IMR-90 (cell line): Measurements from ENCODE around the gene SFT2D2. TPM values are rescaled to one million over a fixed set of nuclear protein-coding genes. Genes with fewer than 3 reads are reported as not detected.

ENCODE experiments used
- ATAC-seq: fragments of 200-7000 bp; cut with Tn5 transposase; 2 replicates; pipeline ENCODE4 v1.9.1; 2020; ENCODE audit warnings: low read depth, mild to moderate bottlenecking, moderate library complexity
- BruUV-seq: library from RNA; stranded (reverse); fragments of 400-500 nt; replicated peaks from 2 replicates; lab custom pipeline; 2021; lab: Mats Ljungman, UMichigan
- CTCF ChIA-PET: fragments of 300-600 bp; formaldehyde crosslinking; extraction: SDS; loops from one replicate; lab custom pipeline; 2021; ENCODE audit warnings: antibody characterized with exemption; lab: Yijun Ruan, JAX
- POLR2A ChIA-PET: fragments of 300-600 bp; sonication (Branson Sonifier 250); formaldehyde crosslinking; loops from one replicate; lab custom pipeline; 2022; ENCODE audit warnings: antibody characterized with exemption; ENCODE audit not compliant: unreplicated experiment; lab: Charles Lee
- DNase-seq: peaks from one replicate; pipeline ENCODE4 v3.0.0; 2013
- H2AFZ ChIP-seq: replicated peaks from 2 replicates; pipeline ENCODE3; 2013; ENCODE audit warnings: low read length, mild to moderate bottlenecking; ENCODE audit not compliant: poor library complexity
- H2AK5ac ChIP-seq: 2 replicates; pipeline ENCODE4 v1.6.1; 2013; ENCODE audit warnings: low read depth, low read length, inconsistent platforms
- H2AK9ac ChIP-seq: replicated peaks from 2 replicates; pipeline ENCODE3; 2013; ENCODE audit warnings: mild to moderate bottlenecking, low read depth, low read length, moderate library complexity; ENCODE audit not compliant: poor library complexity
- H2BK120ac ChIP-seq: 2 replicates; pipeline ENCODE4 v1.6.1; 2013; ENCODE audit warnings: low read depth, low read length, inconsistent platforms
- H2BK15ac ChIP-seq: 3 replicates; pipeline ENCODE4 v1.6.1; 2013; ENCODE audit warnings: low read depth, low read length, inconsistent platforms
- H2BK20ac ChIP-seq: 2 replicates; pipeline ENCODE4 v1.6.1; 2013; ENCODE audit warnings: low read depth, mild to moderate bottlenecking, inconsistent platforms, low read length, moderate library complexity
- H2BK5ac ChIP-seq: 2 replicates; pipeline ENCODE4 v1.6.1; 2013; ENCODE audit warnings: mild to moderate bottlenecking, low read depth, low read length, inconsistent platforms; ENCODE audit not compliant: poor library complexity, severe bottlenecking
- H3K14ac ChIP-seq: replicated peaks from 2 replicates; pipeline ENCODE4 v1.6.1; 2013; ENCODE audit warnings: low read depth, low read length, inconsistent platforms
- H3K18ac ChIP-seq: 2 replicates; pipeline ENCODE4 v1.6.1; 2013; ENCODE audit warnings: low read depth, low read length, control low read depth
- H3K23ac ChIP-seq: 2 replicates; pipeline ENCODE4 v1.6.1; 2013; ENCODE audit warnings: low read depth, low read length, inconsistent platforms
- H3K27ac ChIP-seq: 2 replicates; pipeline ENCODE4 v1.5.1; 2013; ENCODE audit warnings: mild to moderate bottlenecking, control low read depth, low read length; ENCODE audit not compliant: insufficient read depth
- H3K27me3 ChIP-seq: 2 replicates; pipeline ENCODE4 v1.6.1; 2013; ENCODE audit warnings: low read length; ENCODE audit not compliant: control insufficient read depth, insufficient read depth
- H3K36me3 ChIP-seq: 2 replicates; pipeline ENCODE4 v1.6.1; 2013; ENCODE audit warnings: low read length, mixed read lengths; ENCODE audit not compliant: control insufficient read depth, insufficient read depth
- H3K4ac ChIP-seq: 2 replicates; pipeline ENCODE4 v1.6.1; 2013; ENCODE audit warnings: low read depth, low read length, inconsistent platforms
- H3K4me1 ChIP-seq: 2 replicates; pipeline ENCODE4 v1.6.1; 2013; ENCODE audit warnings: low read length, mixed read lengths; ENCODE audit not compliant: control insufficient read depth, insufficient read depth
- H3K4me2 ChIP-seq: 2 replicates; pipeline ENCODE4 v1.6.1; 2013; ENCODE audit warnings: low read depth, mild to moderate bottlenecking, control low read depth, low read length, moderate library complexity
- H3K4me3 ChIP-seq: 2 replicates; pipeline ENCODE4 v1.5.1; 2013; ENCODE audit warnings: low read depth, mild to moderate bottlenecking, control low read depth, low read length, moderate library complexity; ENCODE audit not compliant: insufficient read depth
- H3K56ac ChIP-seq: 2 replicates; pipeline ENCODE4 v1.6.1; 2013; ENCODE audit warnings: low read length, inconsistent platforms; ENCODE audit not compliant: insufficient read depth; ENCODE audit errors: extremely low read depth
- H3K79me1 ChIP-seq, 2 experiments: 2 replicates each; pipeline ENCODE4 v1.6.1; 2013; ENCODE audit warnings: low read length in 2 of 2, inconsistent platforms in 1 of 2, low read depth in 1 of 2
- H3K9ac ChIP-seq: 2 replicates; pipeline ENCODE4 v1.6.1; 2013; ENCODE audit warnings: low read depth, low read length, control low read depth
- H3K9me1 ChIP-seq: 2 replicates; pipeline ENCODE4 v1.6.1; 2013; ENCODE audit warnings: low read length, inconsistent platforms; ENCODE audit not compliant: insufficient read depth
- H3K9me3 ChIP-seq: 2 replicates; pipeline ENCODE4 v1.6.1; 2013; ENCODE audit warnings: low read length; ENCODE audit not compliant: control insufficient read depth, insufficient read depth
- H4K20me1 ChIP-seq: 2 replicates; pipeline ENCODE4 v1.6.1; 2013; ENCODE audit warnings: low read length, inconsistent platforms; ENCODE audit not compliant: insufficient read depth
- H4K5ac ChIP-seq: 2 replicates; pipeline ENCODE4 v1.6.1; 2013; ENCODE audit warnings: mild to moderate bottlenecking, low read depth, low read length, control low read depth
- H4K8ac ChIP-seq, 2 experiments: 2 replicates each; pipeline ENCODE4 v1.6.1; 2013; ENCODE audit warnings: low read depth in 2 of 2, low read length in 2 of 2, control low read depth in 1 of 2, inconsistent platforms in 1 of 2
- H4K91ac ChIP-seq: 2 replicates; pipeline ENCODE4 v1.6.1; 2013; ENCODE audit warnings: low read depth, low read length, inconsistent platforms; ENCODE audit not compliant: insufficient read depth
- BHLHE40 ChIP-seq: fragments of 150-350 bp; IDR thresholded peaks from 2 replicates; pipeline ENCODE4 v1.6.1; 2016; ENCODE audit warnings: mild to moderate bottlenecking, low read depth, low read length
- MXI1 ChIP-seq: IDR thresholded peaks from 2 replicates; pipeline ENCODE4 v1.6.1; 2012; ENCODE audit warnings: low read depth, mild to moderate bottlenecking, low read length, moderate library complexity, borderline replicate concordance
- RFX5 ChIP-seq: IDR thresholded peaks from 2 replicates; pipeline ENCODE4 v1.8.0; 2012; ENCODE audit warnings: low read depth, mild to moderate bottlenecking, low read length, moderate library complexity
- WGBS, 2 experiments: methylation state at CpG; one replicate each; pipeline versions ENCODE4 v1.1.5 to v1.1.7; 2013; ENCODE audit warnings: missing lambda C conversion rate in 2 of 2; ENCODE audit not compliant: insufficient read length in 1 of 2; ENCODE audit errors: extremely low coverage in 2 of 2; 5-methylcytosine and 5-hydroxymethylcytosine counted together
- dilution Hi-C: fragments of 300-500 bp; cut with HindIII; formaldehyde crosslinking; loops from one replicate; pipeline ENCODE4 v1.14.3; 2018; ENCODE audit warnings: low sequenced_read_pairs; ENCODE audit not compliant: unreplicated experiment
- in situ Hi-C: fragments of 300-500 bp; cut with MboI; formaldehyde crosslinking; loops from 3 replicates; pipeline ENCODE4 v1.14.3; 2019; ENCODE audit warnings: low sequenced_read_pairs, inconsistent platforms, mixed read lengths
- intact Hi-C: fragments of 100-400 bp; cut with micrococcal nuclease; formaldehyde crosslinking; loops from 2 replicates; pipeline ENCODE4 v1.10.0; 2022
- polyA plus RNA-seq, 3 experiments: library from polyadenylated mRNA; depleted of rRNA; stranded (reverse); fragments of >200 nt; gene quantifications; 2 replicates each; pipeline ENCODE4 v1.2.3, GENCODE V29; 2012; ENCODE audit warnings: low replicate concordance in 1 of 3
- total RNA-seq: library from RNA; depleted of rRNA; stranded (reverse); fragments of >200 nt; gene quantifications from 2 replicates; pipeline ENCODE4 v1.2.3, GENCODE V29; 2012

SFT2D2 gene
- total and polyA plus RNA-seq, 2 of the 4 experiments (the other 2 are of a cell fraction) = 11.1 to 37.6 TPM

DNA sequence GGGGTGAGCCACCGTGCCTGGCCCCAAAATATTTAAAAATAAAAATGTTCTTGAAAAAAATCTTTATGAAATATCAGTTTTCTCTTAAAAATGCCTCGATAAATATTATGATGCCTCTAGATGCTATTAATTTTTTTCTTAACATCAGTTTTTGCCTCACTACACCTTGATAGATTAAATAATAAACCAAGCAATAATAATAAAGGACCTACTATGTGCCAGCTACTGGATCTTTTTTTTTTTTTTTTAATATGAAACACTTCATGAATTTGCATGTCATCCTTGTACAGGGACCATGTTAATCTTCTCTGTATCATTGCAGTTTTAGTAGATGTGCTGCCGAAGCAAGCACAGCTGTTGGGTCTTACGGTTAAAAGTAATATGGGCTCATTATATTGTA, 37.3 kb downstream of the SFT2D2 start:
- Histone ChIP-seq H2BK120ac (no peak overlapping the region), H2AK5ac (no peak overlapping the region), H4K20me1 (no peaks in the 10 kb centered on the region), H3K27ac (no peak overlapping the region), H3K18ac (no peak overlapping the region), H2BK15ac (no peak overlapping the region), H3K36me3 (no peaks in the 10 kb centered on the region), H3K4me3 (no peak overlapping the region), H3K9me1 (peaks cover 10% of the 10 kb centered on the region), H3K9me3 (no peaks in the 10 kb centered on the region), H4K8ac (no peak overlapping the region), H2AK9ac (no peak overlapping the region), H3K56ac (no peak overlapping the region), H3K4me2 (no peak overlapping the region), H3K27me3 (no peaks in the 10 kb centered on the region), H3K14ac (no peak overlapping the region), H2BK5ac (no peak overlapping the region), H3K4ac (no peak overlapping the region), H3K4me1 (peaks cover 3% of the 10 kb centered on the region), H2BK20ac (no peak overlapping the region), H4K5ac (no peak overlapping the region), H2AFZ (no peak overlapping the region), H4K91ac (no peak overlapping the region), H3K79me1 (peaks cover 3 to 11% of the 10 kb centered on the region in 2 experiments; a peak in 2 of 4 replicates), H3K9ac (no peak overlapping the region), H3K23ac (no peak overlapping the region)
- no CpG with 5 or more reads among the region's 4 CpGs for WGBS, 2 experiments
- TF ChIP-seq MXI1 = no peak
- no peak for TF ChIP-seq RFX5
- TF ChIP-seq BHLHE40 = no peak
- BruUV-seq = no TSS peak
- POLR2A ChIA-PET = interaction anchor here (0.6 kb wide), 1 partner anchor 1019 kb away, joined by 5 read pairs; no protein-coding TSS in a partner anchor
- CTCF ChIA-PET = interaction anchor here (1.2 to 2.3 kb wide), 2 partner anchors 28 to 80 kb away, joined by 4 to 6 read pairs; no protein-coding TSS in a partner anchor
- no peak for ATAC-seq
- dilution Hi-C loops (no loop called here), intact Hi-C loops (no loop called here), in situ Hi-C loops (no loop called here)
- DNase-seq = no peak
